Keratinocyte (primary cell): ENCODE data around the gene TTC13.

Experiments used
- CTCF ChIP-seq, 3 experiments: IDR thresholded peaks in 1 of 3; conservative IDR thresholded peaks in 1 of 3; optimal IDR thresholded peaks in 1 of 3; 2 replicates in 2 of 3; 3 replicates in 1 of 3; pipeline versions ENCODE3 to v1.5.1; 2011; ENCODE audit warnings: low read length in 3 of 3, mild to moderate bottlenecking in 3 of 3, moderate library complexity in 2 of 3, control low read depth in 1 of 3, inconsistent platforms in 1 of 3; ENCODE audit not compliant: insufficient read depth in 2 of 3; ENCODE audit errors: extremely low read depth in 1 of 3
- EZH2 ChIP-seq: IDR thresholded peaks from one replicate; pipeline ENCODE4 v1.6.1; 2012; ENCODE audit warnings: inconsistent platforms, mild to moderate bottlenecking, low read length, moderate library complexity

- no peak for TF ChIP-seq CTCF (optimal IDR thresholded peaks at IDR 0.05 in 1 of 3, IDR thresholded peaks at IDR 0.05 in 1 of 3, conservative IDR thresholded peaks at IDR 0.05 in 1 of 3; ENCODE audit: extremely low read depth in 1 of 3, insufficient read depth in 2 of 3, low read length in 3 of 3)
- no peak for TF ChIP-seq EZH2
These were observed 121.6 kb downstream of the TTC13 start for GRCh38 chr1:230857077-230857476.
